K562 (cell line): Measurements from ENCODE around the gene KLF2. TPM values are rescaled to one million over a fixed set of nuclear protein-coding genes. Genes with fewer than 3 reads are reported as not detected.

Source experiments
- ATF7 ChIP-seq: fragments of 450-650 bp; IDR thresholded peaks from 2 replicates; pipeline ENCODE4 v1.7.1; 2014; ENCODE audit warnings: mild to moderate bottlenecking, moderate library complexity
- C11orf30 ChIP-seq: fragments of 450-650 bp; IDR thresholded peaks from 2 replicates; pipeline ENCODE4 v1.6.1; 2016; ENCODE audit warnings: low read depth, mild to moderate bottlenecking
- CBFA2T3 ChIP-seq: fragments of 450-650 bp; IDR thresholded peaks from 2 replicates; pipeline ENCODE4 v1.6.1; 2017
- COPS2 ChIP-seq: fragments of 450-650 bp; conservative IDR thresholded peaks from 2 replicates; pipeline ENCODE4 v1.6.1; 2016; ENCODE audit warnings: mild to moderate bottlenecking, moderate library complexity
- CXXC5 ChIP-seq: fragments of 250-450 bp; sonication (Bioruptor Pico); IDR thresholded peaks from 2 replicates; pipeline ENCODE4 v1.8.0; 2022; ENCODE audit warnings: inconsistent platforms, mild to moderate bottlenecking, moderate library complexity
- ETS1 ChIP-seq: conservative IDR thresholded peaks from 2 replicates; pipeline ENCODE4 v1.6.1; 2011; ENCODE audit warnings: low read depth, mild to moderate bottlenecking, low read length; ENCODE audit not compliant: control insufficient read depth
- FOXK2 ChIP-seq, 2 experiments: fragments of 450-650 bp; IDR thresholded peaks in 1 of 2; conservative IDR thresholded peaks in 1 of 2; 2 replicates each; pipeline ENCODE4 v1.6.1; 2016; ENCODE audit warnings: low read depth in 2 of 2, mild to moderate bottlenecking in 1 of 2
- HNRNPLL ChIP-seq: fragments of 200-400 bp; formaldehyde crosslinking; IDR thresholded peaks from 2 replicates; pipeline ENCODE4 v1.6.1; 2017; ENCODE audit warnings: low read length, low read depth, mild to moderate bottlenecking; ENCODE audit not compliant: poor library complexity, severe bottlenecking
- MAFG ChIP-seq: fragments of 450-650 bp; conservative IDR thresholded peaks from 2 replicates; pipeline ENCODE4 v1.6.1; 2016; ENCODE audit warnings: missing genetic modification characterization, missing compliant biosample characterization
- MEIS2 ChIP-seq: fragments of 450-650 bp; IDR thresholded peaks from 2 replicates; pipeline ENCODE4 v1.6.1; 2014; ENCODE audit warnings: mild to moderate bottlenecking; ENCODE audit not compliant: partially characterized antibody
- MTA3 ChIP-seq: fragments of 450-650 bp; formaldehyde crosslinking; IDR thresholded peaks from 2 replicates; pipeline ENCODE4 v1.6.1; 2017; ENCODE audit warnings: mild to moderate bottlenecking, borderline replicate concordance
- NFE2 ChIP-seq: IDR thresholded peaks from 2 replicates; pipeline ENCODE4 v1.6.1; 2014; ENCODE audit warnings: antibody characterized with exemption, low read depth
- PBX2 ChIP-seq, 2 experiments: IDR thresholded peaks in 1 of 2; conservative IDR thresholded peaks in 1 of 2; 2 replicates each; pipeline ENCODE4 v1.6.1; 2016; ENCODE audit warnings: low read depth in 2 of 2, mild to moderate bottlenecking in 1 of 2, missing compliant biosample characterization in 1 of 2, missing genetic modification characterization in 1 of 2, moderate library complexity in 1 of 2
- POLR3G ChIP-seq: IDR thresholded peaks from 2 replicates; pipeline ENCODE4 v1.6.1; 2011; ENCODE audit not compliant: insufficient read length, insufficient replicate concordance; ENCODE audit errors: extremely low read depth
- RBM34 ChIP-seq: fragments of 200-400 bp; formaldehyde crosslinking; IDR thresholded peaks from 2 replicates; pipeline ENCODE4 v1.6.1; 2018; ENCODE audit warnings: low read length, borderline replicate concordance; ENCODE audit not compliant: insufficient read depth
- TFAP4 ChIP-seq: sonication (generic); formaldehyde crosslinking; IDR thresholded peaks from 2 replicates; pipeline ENCODE4 v1.8.0; 2022; ENCODE audit warnings: missing genetic modification reagents, mild to moderate bottlenecking, moderate library complexity, borderline replicate concordance
- WHSC1 ChIP-seq: IDR thresholded peaks from one replicate; pipeline ENCODE4 v1.6.1; 2012; ENCODE audit warnings: low read length, control low read depth, inconsistent platforms
- ZNF324 ChIP-seq: fragments of 250-450 bp; sonication (Bioruptor Pico); IDR thresholded peaks from 2 replicates; pipeline ENCODE4 v1.4.0; 2020; ENCODE audit warnings: mild to moderate bottlenecking
- ZNF436 ChIP-seq: fragments of 250-450, 450-650 bp; sonication (Bioruptor Pico); formaldehyde crosslinking; IDR thresholded peaks from 2 replicates; pipeline ENCODE4 v1.7.0; 2020; ENCODE audit warnings: mild to moderate bottlenecking
- ZNF740 ChIP-seq, 3 experiments: fragments of 200-800 bp in 1 of 3; sonication (Bioruptor generic) in 1 of 3; sonication (generic) in 1 of 3; formaldehyde crosslinking in 1 of 3; IDR thresholded peaks; 2 replicates each; pipeline versions ENCODE4 v1.6.1 to v1.8.0; 2016 to 2022; ENCODE audit warnings: mild to moderate bottlenecking in 2 of 3, missing compliant biosample characterization in 2 of 3, missing genetic modification characterization in 2 of 3, missing genetic modification reagents in 1 of 3
- polyA plus RNA-seq, 8 experiments: library from polyadenylated mRNA; depleted of rRNA in 4 of 8; stranded (reverse) in 5 of 8; unstranded in 3 of 8; fragments of >200 nt; fragmentation: Nextera tagmentation in 2 of 8; fragmentation: Illumina TruSeq in 1 of 8; extraction: Ambion mirVana in 2 of 8; extraction: Trizol in 1 of 8; gene quantifications; 2 replicates each; pipeline versions ENCODE4 v1.2.1 to v1.2.3, GENCODE V29; 2011 to 2014; ENCODE audit warnings: inconsistent platforms in 1 of 8, missing spikeins in 1 of 8
- total RNA-seq, 7 experiments: library from RNA; depleted of rRNA in 6 of 7; stranded (reverse); fragments of >200 nt in 6 of 7; fragmentation: Illumina TruSeq in 2 of 7; extraction: Trizol in 2 of 7; gene quantifications; 2 replicates each; pipeline versions ENCODE4 v1.2.1 to v1.2.3, GENCODE V29; 2011 to 2021; ENCODE audit warnings: low replicate concordance in 1 of 7

The KLF2 gene
- total and polyA plus RNA-seq, 9 of the 15 experiments (the other 6 are each of a cell fraction or from before 2014, with no cell fraction given), result 0.07 to 0.71 TPM; not detected in 7

GRCh38 chr19:16293118-16294091 lies 31.2 kb upstream of the KLF2 start (continued):
- no peak for TF ChIP-seq WHSC1
- no peak for TF ChIP-seq HNRNPLL
- no peak for TF ChIP-seq POLR3G
- TF ChIP-seq MAFG (tag), result peak; percentile 60; the same call in 1 of the 2 replicates
- TF ChIP-seq COPS2, result no peak
- TF ChIP-seq C11orf30, result peak; percentile 68
- no peak for TF ChIP-seq ZNF740 (CRISPR knock-in tag; IDR thresholded peaks at IDR 0.05)
- peak in 1 of 2 experiments; percentile 10; a peak in 1 of 4 replicates for TF ChIP-seq ZNF740 (tag; IDR thresholded peaks at IDR 0.05)
- TF ChIP-seq FOXK2 (conservative IDR thresholded peaks at IDR 0.05 in 1 of 2, IDR thresholded peaks at IDR 0.05 in 1 of 2; ENCODE audit: low read depth in 2 of 2), result peak in 1 of 2 experiments; percentile 27; a peak in 1 of 4 replicates
- no peak for TF ChIP-seq ZNF324
- TF ChIP-seq NFE2, result peak; percentile 61
- TF ChIP-seq PBX2 (CRISPR knock-in tag; IDR thresholded peaks at IDR 0.05; ENCODE audit: low read depth), result no peak
- 0 out of 2 replicates have a peak, but pooled peaks have one; percentile 36 for TF ChIP-seq PBX2 (tag; conservative IDR thresholded peaks at IDR 0.05; ENCODE audit: low read depth)
- peak; percentile 54 for TF ChIP-seq CBFA2T3
- no peak for TF ChIP-seq ZNF436 (CRISPR knock-in tag)
- no peak for TF ChIP-seq ETS1
- 0 out of 2 replicates have a peak, but pooled peaks have one; percentile 15 for TF ChIP-seq ATF7
- TF ChIP-seq CXXC5 (CRISPR knock-in tag), result peak; percentile 20; the same call in 1 of the 2 replicates
- TF ChIP-seq MTA3, result no peak
- peak; percentile 6 for TF ChIP-seq MEIS2
- TF ChIP-seq RBM34, result no peak
- peak; percentile 56; the same call in 1 of the 2 replicates for TF ChIP-seq TFAP4 (CRISPR knock-in tag)
